ENCODE data around the gene HYAL2.
"Not testable (repeated sequence)": the region's sequence is repeated elsewhere in the genome, so short reads cannot be mapped to it uniquely, and the experiment has no call there.

HYAL2 gene

GRCh38 chr3:50290161-50290641 is 32.3 kb downstream of the HYAL2 start:
- DNase-seq (ENCODE audit: low read depth) = no peak

GRCh38 chr3:50289130-50289529 is 33.4 kb downstream of the HYAL2 start:
- DNase-seq (ENCODE audit: low read depth) = no peak

- DNase-seq (ENCODE audit: low read depth) = no peak
Measured at GRCh38 chr3:50288387-50289007, 34.0 kb downstream of the HYAL2 start.

GRCh38 chr3:50287262-50287661 is 35.3 kb downstream of the HYAL2 start:
- DNase-seq (ENCODE audit: low read depth) = no peak

- DNase-seq (ENCODE audit: low read depth) = no peak
Measured at GRCh38 chr3:50286322-50287227, 36.0 kb downstream of the HYAL2 start.

- DNase-seq (ENCODE audit: low read depth) = not testable (repeated sequence)
Measured at GRCh38 chr3:50284121-50284520, 38.4 kb downstream of the HYAL2 start.

GRCh38 chr3:50279255-50280016 is 43.1 kb downstream of the HYAL2 start:
- DNase-seq (ENCODE audit: low read depth) = no peak

GRCh38 chr3:50278880-50279224 is 43.7 kb downstream of the HYAL2 start, which contains the start of gene LSMEM2:
Gene LSMEM2 (plus strand): TSS chr3:50279087. CDS start chr3:50279114, 27 bp downstream.
- DNase-seq (ENCODE audit: low read depth) = no peak

GRCh38 chr3:50278123-50278879 is 44.2 kb downstream of the HYAL2 start:
- no peak for DNase-seq (ENCODE audit: low read depth)

- DNase-seq (ENCODE audit: low read depth) = no peak
Measured at GRCh38 chr3:50276762-50277101, 45.8 kb downstream of the HYAL2 start.

- DNase-seq (ENCODE audit: low read depth) = no peak
Measured at GRCh38 chr3:50275996-50276761, 46.4 kb downstream of the HYAL2 start.

- no peak for DNase-seq (ENCODE audit: low read depth)
Measured at GRCh38 chr3:50275141-50275995, 47.2 kb downstream of the HYAL2 start.

- no peak for DNase-seq (ENCODE audit: low read depth)
Measured at GRCh38 chr3:50274371-50275104, 48.0 kb downstream of the HYAL2 start.

GRCh38 chr3:50273689-50274065 is 48.9 kb downstream of the HYAL2 start:
- no peak for DNase-seq (ENCODE audit: low read depth)

- DNase-seq (ENCODE audit: low read depth) = no peak
Measured at GRCh38 chr3:50272911-50273688, 49.4 kb downstream of the HYAL2 start.

- DNase-seq (ENCODE audit: low read depth) = not testable (repeated sequence)
Measured at GRCh38 chr3:50272538-50272910, 50.0 kb downstream of the HYAL2 start.

GRCh38 chr3:50271314-50271936 is 51.1 kb downstream of the HYAL2 start:
- DNase-seq (ENCODE audit: low read depth) = no peak

Measured in CMK (cell line).